ENCODE results near the gene TSPAN14. TPM values are rescaled to one million over a fixed set of nuclear protein-coding genes. Genes with fewer than 3 reads are reported as not detected.

TSPAN14 gene
- total and polyA plus RNA-seq, 2 of the 13 experiments (the other 11 are each of a cell fraction or from before 2014, with no cell fraction given): 24.1 to 80.6 TPM

GRCh38 chr10:80561950-80562349 lies 107.8 kb downstream of the TSPAN14 start (continued):
- no peak for TF ChIP-seq ZNF597 (CRISPR knock-in tag; IDR thresholded peaks at IDR 0.05)

- H3K9ac ChIP-seq (ENCODE audit: insufficient read depth, low read depth, low read length): no peak overlapping the region
- DNase-seq (ENCODE audit: low spot score) (no peak), FAIRE-seq (no peak), ATAC-seq (peak; percentile 82)
- peaks cover 0 to 9% of the 10 kb centered on the region in 2 experiments; a peak in 2 of 5 replicates for H3K27me3 ChIP-seq (ENCODE audit: control insufficient read depth in 1 of 2, insufficient read depth in 2 of 2, low read length in 2 of 2)
- H4K20me1 ChIP-seq (ENCODE audit: insufficient read depth, low read length): no peaks in the 10 kb centered on the region
- H3K4me1 ChIP-seq (ENCODE audit: insufficient read depth, low read length): peaks cover 12% of the 10 kb centered on the region
- intact Hi-C loops (cut with micrococcal nuclease; ENCODE audit: unreplicated experiment) (no loop called here), in situ Hi-C loops (cut with HindIII; ENCODE audit: extremely low pct_ligation_motif_present, low pct_unique_long_range_greater_than_20kb) (no loop called here)
- no peaks in the 10 kb centered on the region for H3K36me3 ChIP-seq (replicated peaks in 1 of 2; ENCODE audit: control insufficient read depth in 1 of 2, insufficient read depth in 2 of 2, low read length in 2 of 2)
- ChIA-PET CTCF (ENCODE audit: low intra/inter-chr PET ratio, low total read pairs) (no interaction called here), POLR2A (no interaction called here)
- H2AFZ ChIP-seq (ENCODE audit: low read length): no peak overlapping the region
- H3K4me3 ChIP-seq (replicated peaks in 1 of 3; ENCODE audit: insufficient read depth in 1 of 3, low read depth in 2 of 3, low read length in 3 of 3): no peak overlapping the region
- TF ChIP-seq REST (IDR thresholded peaks at IDR 0.05; ENCODE audit: borderline replicate concordance in 1 of 2, low read depth in 1 of 2, low read length in 2 of 2) (no peak), MNT (IDR thresholded peaks at IDR 0.05) (no peak), EHMT2 (IDR thresholded peaks at IDR 0.05; ENCODE audit: borderline replicate concordance, low read depth, low read length) (no peak), CREB1 (IDR thresholded peaks at IDR 0.05) (no peak), CREB1 (CRISPR knock-in tag; IDR thresholded peaks at IDR 0.05) (no peak), ZBTB4 (CRISPR knock-in tag; IDR thresholded peaks at IDR 0.05; ENCODE audit: borderline replicate concordance) (no peak), ZFP36L2 (CRISPR knock-in tag; IDR thresholded peaks at IDR 0.05) (no peak), SSRP1 (CRISPR knock-in tag; IDR thresholded peaks at IDR 0.05) (no peak)
- 45% methylated on average over 2 of the region's 2 CpGs for WGBS (ENCODE audit: low lambda C conversion rate)
- H3K79me2 ChIP-seq (ENCODE audit: insufficient read depth, low read length): no peaks in the 10 kb centered on the region
- H3K4me2 ChIP-seq (ENCODE audit: low read depth, low read length): no peak overlapping the region
- no peak overlapping the region for H3K27ac ChIP-seq (ENCODE audit: extremely low read length, insufficient read depth, low read length)
- no TSS peak for BruUV-seq (replicated peaks)
- no peaks in the 10 kb centered on the region for H3K9me3 ChIP-seq (ENCODE audit: low read length)
These were observed 113.2 kb downstream of the TSPAN14 start for GRCh38 chr10:80567292-80567691.
